ENCODE measurements around the gene SLC30A1. TPM values are rescaled to one million over a fixed set of nuclear protein-coding genes. Genes with fewer than 3 reads are reported as not detected.
"Not testable (repeated sequence)": the region's sequence is repeated elsewhere in the genome, so short reads cannot be mapped to it uniquely, and the experiment has no call there.

Gene SLC30A1
- total RNA-seq, 1 donor from 2014 or later = 19.2 TPM

GRCh38 chr1:211571998-211572397 lies 7.0 kb downstream of the SLC30A1 start:
- Histone ChIP-seq H3K9me3 (no peaks in the 10 kb centered on the region), H3K4me3 (no peak overlapping the region), H3K27me3 (no peaks in the 10 kb centered on the region), H3K4me1 (peaks cover 29% of the 10 kb centered on the region), H3K27ac (no peak overlapping the region), H3K36me3 (peaks cover 0 to 6% of the 10 kb centered on the region in 2 donors)
- no peak for DNase-seq (ENCODE audit: extremely low spot score in 2 of 2)
- intact Hi-C loops (cut with DNase I) = no loop called here
- TF ChIP-seq POLR2A (IDR thresholded peaks at IDR 0.05) = no peak
- no peak for TF ChIP-seq POLR2AphosphoS5 (IDR thresholded peaks at IDR 0.05; ENCODE audit: insufficient read depth in 1 of 2, low read depth in 1 of 2)
- TF ChIP-seq CTCF (IDR thresholded peaks at IDR 0.05) = no peak

- H3K9me3 ChIP-seq; intact Hi-C loops (cut with DNase I): not testable (repeated sequence)
Measured at GRCh38 chr1:211570378-211570777, 8.6 kb downstream of the SLC30A1 start.

GRCh38 chr1:211566431-211567025 lies 12.4 kb downstream of the SLC30A1 start:
- Histone ChIP-seq H3K36me3 (no peaks in the 10 kb centered on the region), H3K4me3 (no peak overlapping the region), H3K27me3 (no peaks in the 10 kb centered on the region), H3K9me3 (no peaks in the 10 kb centered on the region), H3K4me1 (no peaks in the 10 kb centered on the region), H3K27ac (no peak overlapping the region)
- TF ChIP-seq POLR2A (IDR thresholded peaks at IDR 0.05) = no peak
- no peak for TF ChIP-seq CTCF (IDR thresholded peaks at IDR 0.05)
- TF ChIP-seq POLR2AphosphoS5 (IDR thresholded peaks at IDR 0.05; ENCODE audit: insufficient read depth in 1 of 2, low read depth in 1 of 2) = no peak
- intact Hi-C loops (cut with DNase I) = no loop called here
- peak in 1 of 2 donors; percentile 27 for DNase-seq (ENCODE audit: extremely low spot score in 2 of 2)

More at GRCh38 chr1:211570378-211570777, 8.6 kb downstream of the SLC30A1 start:
- H3K4me1 ChIP-seq = peaks cover 17% of the 10 kb centered on the region
- not testable (repeated sequence) for H3K27me3 ChIP-seq; H3K36me3 ChIP-seq; H3K4me3 ChIP-seq; H3K27ac ChIP-seq; DNase-seq (ENCODE audit: extremely low spot score in 2 of 2)

GRCh38 chr1:211564084-211564483 lies 14.9 kb downstream of the SLC30A1 start:
- DNase-seq (ENCODE audit: extremely low spot score in 2 of 2) = no peak

GRCh38 chr1:211559222-211560010 lies 19.5 kb downstream of the SLC30A1 start:
- Histone ChIP-seq H3K27ac (no peak overlapping the region), H3K36me3 (no peaks in the 10 kb centered on the region), H3K4me3 (no peak overlapping the region), H3K9me3 (no peaks in the 10 kb centered on the region), H3K27me3 (no peaks in the 10 kb centered on the region), H3K4me1 (no peaks in the 10 kb centered on the region)
- TF ChIP-seq POLR2A (IDR thresholded peaks at IDR 0.05) (no peak), POLR2AphosphoS5 (IDR thresholded peaks at IDR 0.05; ENCODE audit: insufficient read depth in 1 of 2, low read depth in 1 of 2) (no peak), CTCF (IDR thresholded peaks at IDR 0.05) (no peak)
- peak in 1 of 2 donors; percentile 58 for DNase-seq (ENCODE audit: extremely low spot score in 2 of 2)
- intact Hi-C loops (cut with DNase I) = no loop called here

More at GRCh38 chr1:211564084-211564483, 14.9 kb downstream of the SLC30A1 start:
- intact Hi-C loops (cut with DNase I) = no loop called here
- no peaks in the 10 kb centered on the region for H3K4me1 ChIP-seq
- no peak overlapping the region for H3K4me3 ChIP-seq
- TF ChIP-seq POLR2AphosphoS5 (IDR thresholded peaks at IDR 0.05; ENCODE audit: insufficient read depth in 1 of 2, low read depth in 1 of 2) = no peak
- TF ChIP-seq POLR2A (IDR thresholded peaks at IDR 0.05) = no peak
- TF ChIP-seq CTCF (IDR thresholded peaks at IDR 0.05) = no peak
- H3K27ac ChIP-seq = no peak overlapping the region
- H3K27me3 ChIP-seq = no peaks in the 10 kb centered on the region
- H3K36me3 ChIP-seq = no peaks in the 10 kb centered on the region
- no peaks in the 10 kb centered on the region for H3K9me3 ChIP-seq
